SIG-M5 (cell line): Measurements from ENCODE around the gene IL6R.

ENCODE experiments used
- DNase-seq: peaks from one replicate; lab custom pipeline; 2025; lab: John Stamatoyannopoulos, UW

IL6R gene

GRCh38 chr1:154517661-154518060, 112.5 kb downstream of the IL6R start:
- DNase-seq: no peak
